IPS DF 4.7 (cell line): ENCODE data around the gene TOP3B.

Source experiments
- DNase-seq: peaks from one replicate; pipeline ENCODE4 v3.0.0-alpha.2; 2013; ENCODE audit warnings: low spot score; ENCODE audit errors: extremely low read depth

TOP3B gene

GRCh38 chr22:21980547-21980946 is 2.0 kb downstream of the TOP3B start:
- no peak for DNase-seq

GRCh38 chr22:21978564-21979386 is 3.8 kb downstream of the TOP3B start:
- no peak for DNase-seq

GRCh38 chr22:21977814-21978213 is 4.8 kb downstream of the TOP3B start:
- DNase-seq = no peak

GRCh38 chr22:21975854-21976345 is 6.7 kb downstream of the TOP3B start:
- no peak for DNase-seq

- no peak for DNase-seq
Observed at GRCh38 chr22:21975273-21975672, 7.3 kb downstream of the TOP3B start.

GRCh38 chr22:21974058-21974649 is 8.4 kb downstream of the TOP3B start:
- no peak for DNase-seq

GRCh38 chr22:21972806-21973205 is 9.8 kb downstream of the TOP3B start:
- DNase-seq = no peak

- DNase-seq = no peak
Observed at GRCh38 chr22:21972293-21972779, 10.3 kb downstream of the TOP3B start.

- no peak for DNase-seq
Observed at GRCh38 chr22:21971858-21972275, 10.7 kb downstream of the TOP3B start.

GRCh38 chr22:21970800-21971617 is 11.6 kb downstream of the TOP3B start:
- no peak for DNase-seq

- DNase-seq = no peak
Observed at GRCh38 chr22:21970037-21970799, 12.4 kb downstream of the TOP3B start.

GRCh38 chr22:21968452-21969129 is 14.0 kb downstream of the TOP3B start:
- DNase-seq = no peak

GRCh38 chr22:21967693-21968271 is 14.8 kb downstream of the TOP3B start:
- no peak for DNase-seq

GRCh38 chr22:21966643-21967516 is 15.7 kb downstream of the TOP3B start:
- DNase-seq = no peak

GRCh38 chr22:21965762-21966288 is 16.8 kb downstream of the TOP3B start:
- DNase-seq = no peak

GRCh38 chr22:21964918-21965484 is 17.6 kb downstream of the TOP3B start:
- no peak for DNase-seq

GRCh38 chr22:21964234-21964633 is 18.4 kb downstream of the TOP3B start:
- DNase-seq = no peak

- DNase-seq = no peak
Observed at GRCh38 chr22:21963790-21964211, 18.8 kb downstream of the TOP3B start.
